T-helper 2 cell (primary cell): ENCODE results near the gene LMO1.

Source experiments
- DNase-seq, 5 experiments: peaks; one replicate each; pipeline versions ENCODE4 v3.0.0 to v3.0.0-alpha.2; 2012 to 2022

The LMO1 gene

GRCh38 chr11:8242499-8243280 lies 21.0 kb downstream of the LMO1 start:
- no peak for DNase-seq

- no peak for DNase-seq
Observed at GRCh38 chr11:8242118-8242475, 21.6 kb downstream of the LMO1 start.

- DNase-seq: no peak
Observed at GRCh38 chr11:8241373-8242117, 22.1 kb downstream of the LMO1 start.

- no peak for DNase-seq
Observed at GRCh38 chr11:8239536-8240228, 24.0 kb downstream of the LMO1 start.

GRCh38 chr11:8239040-8239439 lies 24.6 kb downstream of the LMO1 start:
- no peak for DNase-seq

- DNase-seq: no peak
Observed at GRCh38 chr11:8237453-8237852, 26.2 kb downstream of the LMO1 start.

- DNase-seq: no peak
Observed at GRCh38 chr11:8235925-8236324, 27.8 kb downstream of the LMO1 start.

GRCh38 chr11:8234910-8235309 lies 28.8 kb downstream of the LMO1 start:
- no peak for DNase-seq

GRCh38 chr11:8234425-8234821 lies 29.3 kb downstream of the LMO1 start:
- DNase-seq: no peak

GRCh38 chr11:8233691-8234424 lies 29.8 kb downstream of the LMO1 start:
- DNase-seq: no peak

- no peak for DNase-seq
Observed at GRCh38 chr11:8232849-8233606, 30.6 kb downstream of the LMO1 start.

- no peak for DNase-seq
Observed at GRCh38 chr11:8232414-8232813, 31.3 kb downstream of the LMO1 start.

GRCh38 chr11:8231979-8232378 lies 31.7 kb downstream of the LMO1 start:
- no peak for DNase-seq

- no peak for DNase-seq
Observed at GRCh38 chr11:8230921-8231847, 32.5 kb downstream of the LMO1 start.

GRCh38 chr11:8230178-8230859 lies 33.4 kb downstream of the LMO1 start:
- no peak for DNase-seq

GRCh38 chr11:8229299-8230177 lies 34.1 kb downstream of the LMO1 start:
- no peak for DNase-seq

- no peak for DNase-seq
Observed at GRCh38 chr11:8228231-8228630, 35.4 kb downstream of the LMO1 start.

- DNase-seq: no peak
Observed at GRCh38 chr11:8227156-8228152, 36.2 kb downstream of the LMO1 start.
